Esophagus muscularis mucosa (tissue), 4 donors: ENCODE results near the gene MLXIPL.

Experiments
- CTCF ChIP-seq, 3 experiments: fragments of 200-600 bp in 2 of 3; fragments of 450-650 bp in 1 of 3; sonication (generic) in 2 of 3; IDR thresholded peaks; one replicate each; pipeline ENCODE4 v1.5.1; 2017 to 2019; ENCODE audit warnings: antibody characterized with exemption in 3 of 3, mild to moderate bottlenecking in 2 of 3, moderate library complexity in 1 of 3
- EP300 ChIP-seq: sonication (generic); formaldehyde crosslinking; IDR thresholded peaks from one replicate; pipeline ENCODE4 v1.6.1; 2017; ENCODE audit warnings: antibody characterized with exemption
- POLR2A ChIP-seq: fragments of 450-650 bp; IDR thresholded peaks from one replicate; pipeline ENCODE4 v1.6.1; 2017; ENCODE audit warnings: antibody characterized with exemption, moderate library complexity, mild to moderate bottlenecking, low read depth
- POLR2AphosphoS5 ChIP-seq, 2 donors: sonication (generic); formaldehyde crosslinking; IDR thresholded peaks; one replicate each; pipeline ENCODE4 v1.6.1; 2017; ENCODE audit warnings: antibody characterized with exemption in 2 of 2

- no peak for TF ChIP-seq CTCF (IDR thresholded peaks at IDR 0.05)
- TF ChIP-seq EP300: no peak
- no peak for TF ChIP-seq POLR2AphosphoS5 (IDR thresholded peaks at IDR 0.05)
- no peak for TF ChIP-seq POLR2A
Measured at GRCh38 chr7:73572767-73573186, 51.5 kb downstream of the MLXIPL start.
